ENCODE results near the gene CCL28. TPM values are rescaled to one million over a fixed set of nuclear protein-coding genes. Genes with fewer than 3 reads are reported as not detected.
"Not testable (repeated sequence)": the region's sequence is repeated elsewhere in the genome, so short reads cannot be mapped to it uniquely, and the experiment has no call there.

The CCL28 gene
- total and polyA plus RNA-seq, 10 of the 15 experiments (the other 5 are each of a cell fraction or from before 2014, with no cell fraction given) = 1.5 to 7.5 (median 4.4) TPM

DNA sequence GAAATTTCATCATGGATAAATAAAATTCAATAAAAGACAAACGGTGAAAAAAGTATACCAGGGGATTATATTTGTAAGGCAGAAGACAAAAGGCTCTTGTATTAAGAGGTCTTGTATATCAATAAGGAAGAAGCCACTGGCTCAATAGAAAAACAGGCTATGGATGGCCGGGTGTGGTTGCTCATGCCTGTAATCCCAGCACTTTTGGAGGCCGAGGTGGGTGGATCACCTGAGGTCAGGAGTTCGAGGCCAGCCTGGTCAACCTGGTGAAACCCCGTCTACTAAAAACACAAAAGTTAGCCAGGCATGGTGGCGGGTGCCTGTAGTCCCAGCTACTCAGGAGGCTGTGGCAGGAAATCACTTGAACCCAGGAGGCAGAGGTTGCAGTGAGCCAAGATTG lies 10.9 kb upstream of the CCL28 start:
- ATAC-seq; H3K4me2 ChIP-seq (ENCODE audit: control insufficient read depth, insufficient read depth); H3K27ac ChIP-seq (ENCODE audit: control insufficient read depth, insufficient read depth); H4K20me1 ChIP-seq (ENCODE audit: control insufficient read depth, insufficient read depth); FAIRE-seq; H3K79me2 ChIP-seq (ENCODE audit: control insufficient read depth, insufficient read depth, low read length); H3K4me3 ChIP-seq; intact Hi-C loops (cut with micrococcal nuclease; ENCODE audit: unreplicated experiment); in situ Hi-C loops (cut with MboI); H3K36me3 ChIP-seq (ENCODE audit: control insufficient read depth in 2 of 2, insufficient read depth in 2 of 2, low read length in 1 of 2); H3K9me3 ChIP-seq (replicated peaks; ENCODE audit: control insufficient read depth, insufficient read depth, low read length); BruUV-seq (replicated peaks); POLR2A ChIA-PET; CTCF ChIA-PET; H3K27me3 ChIP-seq (replicated peaks in 1 of 2; ENCODE audit: control insufficient read depth in 2 of 2, insufficient read depth in 2 of 2, low read length in 1 of 2); H3K4me1 ChIP-seq (ENCODE audit: control insufficient read depth, insufficient read depth, low read length); H2AFZ ChIP-seq (ENCODE audit: control insufficient read depth, low read depth, low read length); DNase-seq (ENCODE audit: low read depth, low spot score); H3K9ac ChIP-seq (ENCODE audit: control insufficient read depth, insufficient read depth, low read length); RAD21 ChIA-PET (ENCODE audit: unreplicated experiment): not testable (repeated sequence)
- SMC1A ChIA-PET (ENCODE audit: uncharacterized antibody, unreplicated experiment) = interaction anchor here (1.1 kb wide), 1 partner anchor 53 kb away, joined by 3 read pairs; no protein-coding TSS in a partner anchor
- WGBS (ENCODE audit: insufficient coverage, insufficient replicate concordance, low lambda C conversion rate, missing lambda C conversion rate) = 33% methylated on average over 6 of the region's 6 CpGs

DNA sequence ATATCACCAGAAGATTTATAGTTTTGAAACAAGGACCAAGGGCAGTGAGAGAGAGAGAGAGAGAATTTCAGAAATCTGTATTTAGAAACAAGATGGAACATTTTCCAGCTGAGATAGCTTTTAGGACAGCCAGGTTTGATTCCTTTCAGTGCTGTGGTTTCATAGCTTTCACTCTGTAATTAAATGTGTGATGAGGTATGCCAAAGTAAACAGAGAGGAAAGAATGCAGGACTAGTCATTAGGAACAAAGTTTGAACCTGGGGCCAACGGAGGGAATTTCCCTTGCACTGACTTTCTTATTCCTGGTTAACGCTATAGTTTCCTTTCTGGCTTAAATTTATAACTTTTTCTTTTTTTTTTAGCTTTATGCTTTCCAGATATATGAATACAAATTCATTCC lies 10.0 kb upstream of the CCL28 start:
- in situ Hi-C loops (cut with MboI) (no loop called here), intact Hi-C loops (cut with micrococcal nuclease; ENCODE audit: unreplicated experiment) (no loop called here)
- FAIRE-seq (no peak), ATAC-seq (no peak; the same call in 2 of the 3 replicates), DNase-seq (ENCODE audit: low read depth, low spot score) (no peak)
- Histone ChIP-seq H3K4me3 (no peak overlapping the region), H2AFZ (ENCODE audit: control insufficient read depth, low read depth, low read length) (no peak overlapping the region), H3K9me3 (replicated peaks; ENCODE audit: control insufficient read depth, insufficient read depth, low read length) (no peaks in the 10 kb centered on the region), H3K9ac (ENCODE audit: control insufficient read depth, insufficient read depth, low read length) (no peak overlapping the region), H3K27ac (ENCODE audit: control insufficient read depth, insufficient read depth) (no peak overlapping the region), H4K20me1 (ENCODE audit: control insufficient read depth, insufficient read depth) (no peaks in the 10 kb centered on the region), H3K27me3 (replicated peaks in 1 of 2; ENCODE audit: control insufficient read depth in 2 of 2, insufficient read depth in 2 of 2, low read length in 1 of 2) (no peaks in the 10 kb centered on the region), H3K4me1 (ENCODE audit: control insufficient read depth, insufficient read depth, low read length) (no peaks in the 10 kb centered on the region), H3K36me3 (ENCODE audit: control insufficient read depth in 2 of 2, insufficient read depth in 2 of 2, low read length in 1 of 2) (no peaks in the 10 kb centered on the region), H3K79me2 (ENCODE audit: control insufficient read depth, insufficient read depth, low read length) (no peaks in the 10 kb centered on the region), H3K4me2 (ENCODE audit: control insufficient read depth, insufficient read depth) (no peak overlapping the region)
- 13% methylated on average over 2 of the region's 2 CpGs for WGBS (ENCODE audit: insufficient coverage, insufficient replicate concordance, low lambda C conversion rate, missing lambda C conversion rate)
- ChIA-PET POLR2A (interaction anchor here (0.6 kb wide), 1 partner anchor 26 kb away, joined by 3 read pairs; no protein-coding TSS in a partner anchor), CTCF (interaction anchor here (0.9 kb wide), 1 partner anchor 10 kb away, joined by 4 read pairs; the partner anchor contains the start of gene CCL28), RAD21 (ENCODE audit: unreplicated experiment) (interaction anchor here (0.7 to 0.9 kb wide), 2 partner anchors 32 to 62 kb away, joined by 3 to 4 read pairs; no protein-coding TSS in a partner anchor), SMC1A (ENCODE audit: uncharacterized antibody, unreplicated experiment) (interaction anchor here (1.1 kb wide), 1 partner anchor 54 kb away, joined by 3 read pairs; no protein-coding TSS in a partner anchor)
- no TSS peak for BruUV-seq (replicated peaks)
- TF ChIP-seq NBN (IDR thresholded peaks at IDR 0.05) (no peak), POU2F2 (IDR thresholded peaks at IDR 0.05; ENCODE audit: borderline replicate concordance, low read depth, low read length) (no peak), SIX5 (IDR thresholded peaks at IDR 0.05; ENCODE audit: low read depth, low read length, severe bottlenecking) (no peak), RBBP5 (conservative IDR thresholded peaks at IDR 0.05) (no peak), KAT2A (conservative IDR thresholded peaks at IDR 0.05; ENCODE audit: control insufficient read depth, low read depth, low read length) (no peak), CHD2 (IDR thresholded peaks at IDR 0.05; ENCODE audit: borderline replicate concordance, low read depth, low read length) (no peak), ESRRA (IDR thresholded peaks at IDR 0.05; ENCODE audit: low read length) (no peak)
- TF ChIP-seq, protein P1, sequence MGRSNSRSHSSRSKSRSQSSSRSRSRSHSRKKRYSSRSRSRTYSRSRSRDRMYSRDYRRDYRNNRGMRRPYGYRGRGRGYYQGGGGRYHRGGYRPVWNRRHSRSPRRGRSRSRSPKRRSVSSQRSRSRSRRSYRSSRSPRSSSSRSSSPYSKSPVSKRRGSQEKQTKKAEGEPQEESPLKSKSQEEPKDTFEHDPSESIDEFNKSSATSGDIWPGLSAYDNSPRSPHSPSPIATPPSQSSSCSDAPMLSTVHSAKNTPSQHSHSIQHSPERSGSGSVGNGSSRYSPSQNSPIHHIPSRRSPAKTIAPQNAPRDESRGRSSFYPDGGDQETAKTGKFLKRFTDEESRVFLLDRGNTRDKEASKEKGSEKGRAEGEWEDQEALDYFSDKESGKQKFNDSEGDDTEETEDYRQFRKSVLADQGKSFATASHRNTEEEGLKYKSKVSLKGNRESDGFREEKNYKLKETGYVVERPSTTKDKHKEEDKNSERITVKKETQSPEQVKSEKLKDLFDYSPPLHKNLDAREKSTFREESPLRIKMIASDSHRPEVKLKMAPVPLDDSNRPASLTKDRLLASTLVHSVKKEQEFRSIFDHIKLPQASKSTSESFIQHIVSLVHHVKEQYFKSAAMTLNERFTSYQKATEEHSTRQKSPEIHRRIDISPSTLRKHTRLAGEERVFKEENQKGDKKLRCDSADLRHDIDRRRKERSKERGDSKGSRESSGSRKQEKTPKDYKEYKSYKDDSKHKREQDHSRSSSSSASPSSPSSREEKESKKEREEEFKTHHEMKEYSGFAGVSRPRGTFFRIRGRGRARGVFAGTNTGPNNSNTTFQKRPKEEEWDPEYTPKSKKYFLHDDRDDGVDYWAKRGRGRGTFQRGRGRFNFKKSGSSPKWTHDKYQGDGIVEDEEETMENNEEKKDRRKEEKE (IDR thresholded peaks at IDR 0.05) = no peak
- TF ChIP-seq, protein P2, sequence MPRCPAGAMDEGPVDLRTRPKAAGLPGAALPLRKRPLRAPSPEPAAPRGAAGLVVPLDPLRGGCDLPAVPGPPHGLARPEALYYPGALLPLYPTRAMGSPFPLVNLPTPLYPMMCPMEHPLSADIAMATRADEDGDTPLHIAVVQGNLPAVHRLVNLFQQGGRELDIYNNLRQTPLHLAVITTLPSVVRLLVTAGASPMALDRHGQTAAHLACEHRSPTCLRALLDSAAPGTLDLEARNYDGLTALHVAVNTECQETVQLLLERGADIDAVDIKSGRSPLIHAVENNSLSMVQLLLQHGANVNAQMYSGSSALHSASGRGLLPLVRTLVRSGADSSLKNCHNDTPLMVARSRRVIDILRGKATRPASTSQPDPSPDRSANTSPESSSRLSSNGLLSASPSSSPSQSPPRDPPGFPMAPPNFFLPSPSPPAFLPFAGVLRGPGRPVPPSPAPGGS (IDR thresholded peaks at IDR 0.05; ENCODE audit: borderline replicate concordance, insufficient read depth, low read depth, low read length, poor library complexity, severe bottlenecking) = no peak
